Astrocyte (in vitro differentiated cells and primary cell): ENCODE measurements around the gene ADGRE2.
"Not testable (repeated sequence)": the region's sequence is repeated elsewhere in the genome, so short reads cannot be mapped to it uniquely, and the experiment has no call there.

Experiments
- EZH2 ChIP-seq: IDR thresholded peaks from 2 replicates; pipeline ENCODE4 v1.6.1; 2012; ENCODE audit warnings: mild to moderate bottlenecking, low read length, inconsistent platforms; ENCODE audit not compliant: insufficient read depth
- TF ChIP-seq, protein P1 (sequence below): IDR thresholded peaks from 2 replicates; pipeline ENCODE4 v1.5.1; 2011; ENCODE audit warnings: low read depth, mild to moderate bottlenecking, inconsistent platforms, low read length, moderate library complexity; ENCODE audit not compliant: insufficient read depth

DNA sequence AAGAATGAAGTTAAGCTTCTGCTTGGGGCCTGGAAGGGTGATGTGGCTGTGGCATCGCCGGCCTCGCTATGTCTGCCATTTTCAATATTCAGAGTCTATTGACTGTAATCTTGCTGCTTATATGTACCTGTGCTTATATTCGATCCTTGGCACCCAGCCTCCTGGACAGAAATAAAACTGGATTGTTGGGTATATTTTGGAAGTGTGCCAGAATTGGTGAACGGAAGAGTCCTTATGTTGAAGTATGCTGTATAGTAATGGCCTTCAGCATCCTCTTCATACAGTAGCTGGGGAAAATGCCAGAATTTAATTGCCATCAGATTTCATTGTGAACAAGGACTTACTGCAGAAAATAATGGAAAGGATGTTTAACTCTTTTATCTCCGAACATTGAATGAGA is 13.9 kb upstream of the ADGRE2 start:
- TF ChIP-seq, protein P1, sequence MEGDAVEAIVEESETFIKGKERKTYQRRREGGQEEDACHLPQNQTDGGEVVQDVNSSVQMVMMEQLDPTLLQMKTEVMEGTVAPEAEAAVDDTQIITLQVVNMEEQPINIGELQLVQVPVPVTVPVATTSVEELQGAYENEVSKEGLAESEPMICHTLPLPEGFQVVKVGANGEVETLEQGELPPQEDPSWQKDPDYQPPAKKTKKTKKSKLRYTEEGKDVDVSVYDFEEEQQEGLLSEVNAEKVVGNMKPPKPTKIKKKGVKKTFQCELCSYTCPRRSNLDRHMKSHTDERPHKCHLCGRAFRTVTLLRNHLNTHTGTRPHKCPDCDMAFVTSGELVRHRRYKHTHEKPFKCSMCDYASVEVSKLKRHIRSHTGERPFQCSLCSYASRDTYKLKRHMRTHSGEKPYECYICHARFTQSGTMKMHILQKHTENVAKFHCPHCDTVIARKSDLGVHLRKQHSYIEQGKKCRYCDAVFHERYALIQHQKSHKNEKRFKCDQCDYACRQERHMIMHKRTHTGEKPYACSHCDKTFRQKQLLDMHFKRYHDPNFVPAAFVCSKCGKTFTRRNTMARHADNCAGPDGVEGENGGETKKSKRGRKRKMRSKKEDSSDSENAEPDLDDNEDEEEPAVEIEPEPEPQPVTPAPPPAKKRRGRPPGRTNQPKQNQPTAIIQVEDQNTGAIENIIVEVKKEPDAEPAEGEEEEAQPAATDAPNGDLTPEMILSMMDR = not testable (repeated sequence)
- TF ChIP-seq EZH2 = not testable (repeated sequence)
